HEK293 (cell line): Measurements from ENCODE around the gene LAMC3.

ENCODE experiments used
- BCL11B ChIP-seq: fragments of 450-650 bp; formaldehyde crosslinking; IDR thresholded peaks from 2 replicates; pipeline ENCODE4 v1.5.1; 2016; ENCODE audit warnings: low read depth, missing biosample characterization, missing genetic modification characterization
- SP3 ChIP-seq: fragments of 450-650 bp; formaldehyde crosslinking; IDR thresholded peaks from 2 replicates; pipeline ENCODE4 v1.5.1; 2016; ENCODE audit warnings: missing biosample characterization, missing genetic modification characterization
- SP7 ChIP-seq: fragments of 450-650 bp; formaldehyde crosslinking; IDR thresholded peaks from 2 replicates; pipeline ENCODE4 v1.5.1; 2016; ENCODE audit warnings: missing biosample characterization, missing genetic modification characterization
- YY2 ChIP-seq: fragments of 450-650 bp; formaldehyde crosslinking; IDR thresholded peaks from 2 replicates; pipeline ENCODE4 v1.5.1; 2016; ENCODE audit warnings: missing biosample characterization, missing genetic modification characterization
- ZBTB48 ChIP-seq: fragments of 450-650 bp; formaldehyde crosslinking; IDR thresholded peaks from 2 replicates; pipeline ENCODE4 v1.5.1; 2016; ENCODE audit warnings: missing biosample characterization, missing genetic modification characterization
- ZBTB49 ChIP-seq: fragments of 450-650 bp; formaldehyde crosslinking; IDR thresholded peaks from 2 replicates; pipeline ENCODE4 v1.5.1; 2016; ENCODE audit warnings: missing biosample characterization, missing genetic modification characterization, low read depth
- ZBTB8A ChIP-seq: fragments of 450-650 bp; formaldehyde crosslinking; IDR thresholded peaks from 2 replicates; pipeline ENCODE4 v1.5.1; 2016; ENCODE audit warnings: missing biosample characterization, missing genetic modification characterization
- ZEB2 ChIP-seq: fragments of 450-650 bp; formaldehyde crosslinking; IDR thresholded peaks from 2 replicates; pipeline ENCODE4 v1.5.1; 2016; ENCODE audit warnings: missing biosample characterization, missing genetic modification characterization
- ZNF341 ChIP-seq: fragments of 450-650 bp; formaldehyde crosslinking; IDR thresholded peaks from 2 replicates; pipeline ENCODE4; 2016; ENCODE audit warnings: low read depth, missing biosample characterization, missing genetic modification characterization
- ZNF514 ChIP-seq: fragments of 450-650 bp; formaldehyde crosslinking; IDR thresholded peaks from 2 replicates; pipeline ENCODE4 v1.5.1; 2016; ENCODE audit warnings: missing biosample characterization, missing genetic modification characterization
- ZNF624 ChIP-seq: fragments of 450-650 bp; formaldehyde crosslinking; IDR thresholded peaks from 2 replicates; pipeline ENCODE4 v1.5.1; 2017; ENCODE audit warnings: missing biosample characterization, missing genetic modification characterization
- ZNF707 ChIP-seq: fragments of 450-650 bp; formaldehyde crosslinking; IDR thresholded peaks from 2 replicates; pipeline ENCODE4 v1.5.1; 2016; ENCODE audit warnings: missing biosample characterization, missing genetic modification characterization
- TF ChIP-seq, protein P1 (sequence below): fragments of 450-650 bp; formaldehyde crosslinking; IDR thresholded peaks from 2 replicates; pipeline ENCODE4 v1.5.1; 2017; ENCODE audit warnings: missing biosample characterization, mild to moderate bottlenecking, missing genetic modification characterization, moderate library complexity
- TF ChIP-seq, protein P2 (sequence below): sonication (generic); formaldehyde crosslinking; IDR thresholded peaks from 2 replicates; pipeline ENCODE4 v1.8.1; 2022; ENCODE audit warnings: mild to moderate bottlenecking, moderate library complexity, missing genetic modification reagents
- TF ChIP-seq, protein P3 (sequence below): fragments of 450-650 bp; formaldehyde crosslinking; IDR thresholded peaks from 2 replicates; pipeline ENCODE4 v1.5.1; 2017; ENCODE audit warnings: missing biosample characterization, missing genetic modification characterization
- TF ChIP-seq, protein P4 (sequence below): fragments of 450-650 bp; formaldehyde crosslinking; IDR thresholded peaks from 2 replicates; pipeline ENCODE4 v1.5.1; 2017; ENCODE audit warnings: missing biosample characterization, missing genetic modification characterization
- TF ChIP-seq, protein P5 (sequence below): fragments of 450-650 bp; formaldehyde crosslinking; IDR thresholded peaks from 2 replicates; pipeline ENCODE4 v1.5.1; 2016; ENCODE audit warnings: missing biosample characterization, missing genetic modification characterization, low read depth
- TF ChIP-seq, protein P6 (sequence below): fragments of 450-650 bp; formaldehyde crosslinking; IDR thresholded peaks from 2 replicates; pipeline ENCODE4 v1.5.1; 2016; ENCODE audit warnings: missing biosample characterization, missing genetic modification characterization
- TF ChIP-seq, protein P7 (sequence below): fragments of 450-650 bp; formaldehyde crosslinking; IDR thresholded peaks from 2 replicates; pipeline ENCODE4 v1.5.1; 2016; ENCODE audit warnings: missing biosample characterization, missing genetic modification characterization
- TF ChIP-seq, protein P8 (sequence below): fragments of 450-650 bp; formaldehyde crosslinking; IDR thresholded peaks from 2 replicates; pipeline ENCODE4 v1.5.1; 2016; ENCODE audit warnings: missing biosample characterization, missing genetic modification characterization

LAMC3 gene

GRCh38 chr9:131096269-131097125, 87.5 kb downstream of the LAMC3 start, which contains the start of gene AIF1L (continued):
- TF ChIP-seq, protein P1, sequence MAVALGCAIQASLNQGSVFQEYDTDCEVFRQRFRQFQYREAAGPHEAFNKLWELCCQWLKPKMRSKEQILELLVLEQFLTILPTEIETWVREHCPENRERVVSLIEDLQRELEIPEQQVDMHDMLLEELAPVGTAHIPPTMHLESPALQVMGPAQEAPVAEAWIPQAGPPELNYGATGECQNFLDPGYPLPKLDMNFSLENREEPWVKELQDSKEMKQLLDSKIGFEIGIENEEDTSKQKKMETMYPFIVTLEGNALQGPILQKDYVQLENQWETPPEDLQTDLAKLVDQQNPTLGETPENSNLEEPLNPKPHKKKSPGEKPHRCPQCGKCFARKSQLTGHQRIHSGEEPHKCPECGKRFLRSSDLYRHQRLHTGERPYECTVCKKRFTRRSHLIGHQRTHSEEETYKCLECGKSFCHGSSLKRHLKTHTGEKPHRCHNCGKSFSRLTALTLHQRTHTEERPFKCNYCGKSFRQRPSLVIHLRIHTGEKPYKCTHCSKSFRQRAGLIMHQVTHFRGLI (tag by site-specific recombination), result 0 out of 2 replicates have a peak, but pooled peaks have one; percentile 12
- TF ChIP-seq BCL11B (no peak), YY2 (0 out of 2 replicates have a peak, but pooled peaks have one; percentile 13), ZNF624 (tag by site-specific recombination) (no peak), ZBTB48 (tag by site-specific recombination) (peak; percentile 52; the same call in 1 of the 2 replicates), SP3 (tag by site-specific recombination) (peak; percentile 86), ZBTB8A (tag by site-specific recombination) (peak; percentile 50; the same call in 1 of the 2 replicates), ZNF707 (tag by site-specific recombination) (no peak), ZNF341 (tag by site-specific recombination) (peak; percentile 47; the same call in 1 of the 2 replicates), ZEB2 (tag by site-specific recombination) (peak; percentile 80), SP7 (tag by site-specific recombination) (peak; percentile 74), ZNF514 (no peak), ZBTB49 (tag by site-specific recombination) (no peak)
- TF ChIP-seq, protein P2, sequence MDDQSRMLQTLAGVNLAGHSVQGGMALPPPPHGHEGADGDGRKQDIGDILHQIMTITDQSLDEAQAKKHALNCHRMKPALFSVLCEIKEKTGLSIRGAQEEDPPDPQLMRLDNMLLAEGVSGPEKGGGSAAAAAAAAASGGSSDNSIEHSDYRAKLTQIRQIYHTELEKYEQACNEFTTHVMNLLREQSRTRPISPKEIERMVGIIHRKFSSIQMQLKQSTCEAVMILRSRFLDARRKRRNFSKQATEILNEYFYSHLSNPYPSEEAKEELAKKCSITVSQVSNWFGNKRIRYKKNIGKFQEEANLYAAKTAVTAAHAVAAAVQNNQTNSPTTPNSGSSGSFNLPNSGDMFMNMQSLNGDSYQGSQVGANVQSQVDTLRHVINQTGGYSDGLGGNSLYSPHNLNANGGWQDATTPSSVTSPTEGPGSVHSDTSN (CRISPR knock-in tag), result 0 out of 2 replicates have a peak, but pooled peaks have one; percentile 18
- TF ChIP-seq, protein P3, sequence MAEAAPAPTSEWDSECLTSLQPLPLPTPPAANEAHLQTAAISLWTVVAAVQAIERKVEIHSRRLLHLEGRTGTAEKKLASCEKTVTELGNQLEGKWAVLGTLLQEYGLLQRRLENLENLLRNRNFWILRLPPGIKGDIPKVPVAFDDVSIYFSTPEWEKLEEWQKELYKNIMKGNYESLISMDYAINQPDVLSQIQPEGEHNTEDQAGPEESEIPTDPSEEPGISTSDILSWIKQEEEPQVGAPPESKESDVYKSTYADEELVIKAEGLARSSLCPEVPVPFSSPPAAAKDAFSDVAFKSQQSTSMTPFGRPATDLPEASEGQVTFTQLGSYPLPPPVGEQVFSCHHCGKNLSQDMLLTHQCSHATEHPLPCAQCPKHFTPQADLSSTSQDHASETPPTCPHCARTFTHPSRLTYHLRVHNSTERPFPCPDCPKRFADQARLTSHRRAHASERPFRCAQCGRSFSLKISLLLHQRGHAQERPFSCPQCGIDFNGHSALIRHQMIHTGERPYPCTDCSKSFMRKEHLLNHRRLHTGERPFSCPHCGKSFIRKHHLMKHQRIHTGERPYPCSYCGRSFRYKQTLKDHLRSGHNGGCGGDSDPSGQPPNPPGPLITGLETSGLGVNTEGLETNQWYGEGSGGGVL, result peak; percentile 84
- TF ChIP-seq, protein P4, sequence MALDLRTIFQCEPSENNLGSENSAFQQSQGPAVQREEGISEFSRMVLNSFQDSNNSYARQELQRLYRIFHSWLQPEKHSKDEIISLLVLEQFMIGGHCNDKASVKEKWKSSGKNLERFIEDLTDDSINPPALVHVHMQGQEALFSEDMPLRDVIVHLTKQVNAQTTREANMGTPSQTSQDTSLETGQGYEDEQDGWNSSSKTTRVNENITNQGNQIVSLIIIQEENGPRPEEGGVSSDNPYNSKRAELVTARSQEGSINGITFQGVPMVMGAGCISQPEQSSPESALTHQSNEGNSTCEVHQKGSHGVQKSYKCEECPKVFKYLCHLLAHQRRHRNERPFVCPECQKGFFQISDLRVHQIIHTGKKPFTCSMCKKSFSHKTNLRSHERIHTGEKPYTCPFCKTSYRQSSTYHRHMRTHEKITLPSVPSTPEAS, result no peak
- TF ChIP-seq, protein P5, sequence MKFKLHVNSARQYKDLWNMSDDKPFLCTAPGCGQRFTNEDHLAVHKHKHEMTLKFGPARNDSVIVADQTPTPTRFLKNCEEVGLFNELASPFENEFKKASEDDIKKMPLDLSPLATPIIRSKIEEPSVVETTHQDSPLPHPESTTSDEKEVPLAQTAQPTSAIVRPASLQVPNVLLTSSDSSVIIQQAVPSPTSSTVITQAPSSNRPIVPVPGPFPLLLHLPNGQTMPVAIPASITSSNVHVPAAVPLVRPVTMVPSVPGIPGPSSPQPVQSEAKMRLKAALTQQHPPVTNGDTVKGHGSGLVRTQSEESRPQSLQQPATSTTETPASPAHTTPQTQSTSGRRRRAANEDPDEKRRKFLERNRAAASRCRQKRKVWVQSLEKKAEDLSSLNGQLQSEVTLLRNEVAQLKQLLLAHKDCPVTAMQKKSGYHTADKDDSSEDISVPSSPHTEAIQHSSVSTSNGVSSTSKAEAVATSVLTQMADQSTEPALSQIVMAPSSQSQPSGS, result no peak
- TF ChIP-seq, protein P6, sequence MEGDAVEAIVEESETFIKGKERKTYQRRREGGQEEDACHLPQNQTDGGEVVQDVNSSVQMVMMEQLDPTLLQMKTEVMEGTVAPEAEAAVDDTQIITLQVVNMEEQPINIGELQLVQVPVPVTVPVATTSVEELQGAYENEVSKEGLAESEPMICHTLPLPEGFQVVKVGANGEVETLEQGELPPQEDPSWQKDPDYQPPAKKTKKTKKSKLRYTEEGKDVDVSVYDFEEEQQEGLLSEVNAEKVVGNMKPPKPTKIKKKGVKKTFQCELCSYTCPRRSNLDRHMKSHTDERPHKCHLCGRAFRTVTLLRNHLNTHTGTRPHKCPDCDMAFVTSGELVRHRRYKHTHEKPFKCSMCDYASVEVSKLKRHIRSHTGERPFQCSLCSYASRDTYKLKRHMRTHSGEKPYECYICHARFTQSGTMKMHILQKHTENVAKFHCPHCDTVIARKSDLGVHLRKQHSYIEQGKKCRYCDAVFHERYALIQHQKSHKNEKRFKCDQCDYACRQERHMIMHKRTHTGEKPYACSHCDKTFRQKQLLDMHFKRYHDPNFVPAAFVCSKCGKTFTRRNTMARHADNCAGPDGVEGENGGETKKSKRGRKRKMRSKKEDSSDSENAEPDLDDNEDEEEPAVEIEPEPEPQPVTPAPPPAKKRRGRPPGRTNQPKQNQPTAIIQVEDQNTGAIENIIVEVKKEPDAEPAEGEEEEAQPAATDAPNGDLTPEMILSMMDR (tag by site-specific recombination), result 0 out of 2 replicates have a peak, but pooled peaks have one; percentile 17
- TF ChIP-seq, protein P7, sequence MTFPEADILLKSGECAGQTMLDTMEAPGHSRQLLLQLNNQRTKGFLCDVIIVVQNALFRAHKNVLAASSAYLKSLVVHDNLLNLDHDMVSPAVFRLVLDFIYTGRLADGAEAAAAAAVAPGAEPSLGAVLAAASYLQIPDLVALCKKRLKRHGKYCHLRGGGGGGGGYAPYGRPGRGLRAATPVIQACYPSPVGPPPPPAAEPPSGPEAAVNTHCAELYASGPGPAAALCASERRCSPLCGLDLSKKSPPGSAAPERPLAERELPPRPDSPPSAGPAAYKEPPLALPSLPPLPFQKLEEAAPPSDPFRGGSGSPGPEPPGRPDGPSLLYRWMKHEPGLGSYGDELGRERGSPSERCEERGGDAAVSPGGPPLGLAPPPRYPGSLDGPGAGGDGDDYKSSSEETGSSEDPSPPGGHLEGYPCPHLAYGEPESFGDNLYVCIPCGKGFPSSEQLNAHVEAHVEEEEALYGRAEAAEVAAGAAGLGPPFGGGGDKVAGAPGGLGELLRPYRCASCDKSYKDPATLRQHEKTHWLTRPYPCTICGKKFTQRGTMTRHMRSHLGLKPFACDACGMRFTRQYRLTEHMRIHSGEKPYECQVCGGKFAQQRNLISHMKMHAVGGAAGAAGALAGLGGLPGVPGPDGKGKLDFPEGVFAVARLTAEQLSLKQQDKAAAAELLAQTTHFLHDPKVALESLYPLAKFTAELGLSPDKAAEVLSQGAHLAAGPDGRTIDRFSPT (tag by site-specific recombination), result 0 out of 2 replicates have a peak, but pooled peaks have one; percentile 34
- TF ChIP-seq, protein P8, sequence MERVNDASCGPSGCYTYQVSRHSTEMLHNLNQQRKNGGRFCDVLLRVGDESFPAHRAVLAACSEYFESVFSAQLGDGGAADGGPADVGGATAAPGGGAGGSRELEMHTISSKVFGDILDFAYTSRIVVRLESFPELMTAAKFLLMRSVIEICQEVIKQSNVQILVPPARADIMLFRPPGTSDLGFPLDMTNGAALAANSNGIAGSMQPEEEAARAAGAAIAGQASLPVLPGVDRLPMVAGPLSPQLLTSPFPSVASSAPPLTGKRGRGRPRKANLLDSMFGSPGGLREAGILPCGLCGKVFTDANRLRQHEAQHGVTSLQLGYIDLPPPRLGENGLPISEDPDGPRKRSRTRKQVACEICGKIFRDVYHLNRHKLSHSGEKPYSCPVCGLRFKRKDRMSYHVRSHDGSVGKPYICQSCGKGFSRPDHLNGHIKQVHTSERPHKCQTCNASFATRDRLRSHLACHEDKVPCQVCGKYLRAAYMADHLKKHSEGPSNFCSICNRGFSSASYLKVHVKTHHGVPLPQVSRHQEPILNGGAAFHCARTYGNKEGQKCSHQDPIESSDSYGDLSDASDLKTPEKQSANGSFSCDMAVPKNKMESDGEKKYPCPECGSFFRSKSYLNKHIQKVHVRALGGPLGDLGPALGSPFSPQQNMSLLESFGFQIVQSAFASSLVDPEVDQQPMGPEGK (tag by site-specific recombination), result peak; percentile 87
